Endothelial cell of umbilical vein (primary cell): Measurements from ENCODE around the gene DIP2B. TPM values are rescaled to one million over a fixed set of nuclear protein-coding genes. Genes with fewer than 3 reads are reported as not detected.

Experiments used
- BruUV-seq: library from RNA; stranded (reverse); fragments of 400-500 nt; replicated peaks from 2 replicates; lab custom pipeline; 2021; lab: Mats Ljungman, UMichigan
- CTCF ChIA-PET: fragments of 300-600, 350-600 bp; sonication (Branson Sonifier 250); formaldehyde crosslinking; loops from one replicate; lab custom pipeline; 2021; ENCODE audit warnings: antibody characterized with exemption, inconsistent platforms; lab: Charles Lee
- POLR2A ChIA-PET: fragments of 300-600, 350-600 bp; sonication (Branson Sonifier 250); formaldehyde crosslinking; loops from one replicate; lab custom pipeline; 2021; ENCODE audit warnings: antibody characterized with exemption, inconsistent platforms; lab: Charles Lee
- DNase-seq: peaks from one replicate; pipeline ENCODE4 v3.0.0-alpha.2; 2011; ENCODE audit warnings: low read depth, low spot score
- FAIRE-seq: peaks from 2 replicates; lab custom pipeline; 2011; peaks lifted over from hg19 to GRCh38; lab: Jason Lieb, UNC
- H2AFZ ChIP-seq: 2 replicates; pipeline ENCODE4 v1.6.0; 2012; ENCODE audit warnings: low read depth, low read length, control low read depth, inconsistent platforms
- H3K27ac ChIP-seq: 2 replicates; pipeline ENCODE4 v1.5.1; 2011; ENCODE audit warnings: low read depth, mild to moderate bottlenecking, control low read depth, low read length, moderate library complexity; ENCODE audit not compliant: insufficient read depth
- H3K27me3 ChIP-seq, 2 experiments: 2 replicates each; pipeline versions ENCODE4 v1.6.0 to v1.6.1; 2011; ENCODE audit warnings: low read length in 2 of 2, mixed read lengths in 1 of 2; ENCODE audit not compliant: control insufficient read depth in 2 of 2, insufficient read depth in 2 of 2
- H3K36me3 ChIP-seq, 2 experiments: 2 replicates in 1 of 2; 3 replicates in 1 of 2; pipeline ENCODE4 v1.5.1; 2011; ENCODE audit warnings: low read length in 2 of 2, mild to moderate bottlenecking in 1 of 2, moderate library complexity in 1 of 2; ENCODE audit not compliant: control insufficient read depth in 2 of 2, insufficient read depth in 2 of 2; ENCODE audit errors: extremely low read depth in 1 of 2
- H3K4me1 ChIP-seq: 3 replicates; pipeline ENCODE4 v1.5.1; 2011; ENCODE audit warnings: mild to moderate bottlenecking, low read length; ENCODE audit not compliant: control insufficient read depth, insufficient read depth; ENCODE audit errors: extremely low read depth
- H3K4me2 ChIP-seq: 2 replicates; pipeline ENCODE4 v1.6.1; 2011; ENCODE audit warnings: low read length, control low read depth, mixed read lengths; ENCODE audit not compliant: insufficient read depth
- H3K4me3 ChIP-seq, 3 experiments: fragments of 200-600 bp in 1 of 3; sonication (generic), shearing (Covaris generic) in 1 of 3; replicated peaks in 1 of 3; 2 replicates each; pipeline ENCODE4 v1.5.1; 2011 to 2016; ENCODE audit warnings: control low read depth in 3 of 3, low read length in 3 of 3, mild to moderate bottlenecking in 2 of 3, inconsistent platforms in 1 of 3, low read depth in 1 of 3, moderate library complexity in 1 of 3; ENCODE audit not compliant: insufficient read depth in 1 of 3
- H3K79me2 ChIP-seq: 2 replicates; pipeline ENCODE4 v1.6.0; 2012; ENCODE audit warnings: low read length, inconsistent platforms; ENCODE audit not compliant: control insufficient read depth, insufficient read depth
- H3K9ac ChIP-seq: replicated peaks from 2 replicates; pipeline ENCODE3; 2011; ENCODE audit warnings: low read length, control low read depth; ENCODE audit not compliant: insufficient read depth; ENCODE audit errors: extremely low read depth
- H3K9me1 ChIP-seq: replicated peaks from 3 replicates; pipeline ENCODE4 v1.6.0; 2011; ENCODE audit warnings: mild to moderate bottlenecking, low read length; ENCODE audit not compliant: control insufficient read depth, insufficient read depth; ENCODE audit errors: extremely low read depth
- H3K9me3 ChIP-seq: replicated peaks from 2 replicates; pipeline ENCODE4 v1.5.1; 2012; ENCODE audit warnings: low read length, inconsistent platforms; ENCODE audit not compliant: control insufficient read depth, insufficient read depth
- H4K20me1 ChIP-seq: replicated peaks from 2 replicates; pipeline ENCODE3; 2011; ENCODE audit warnings: mild to moderate bottlenecking, low read length; ENCODE audit not compliant: control insufficient read depth, insufficient read depth; ENCODE audit errors: extremely low read depth
- CTCF ChIP-seq, 2 donors: IDR thresholded peaks; 1 replicate in 1 of 2; 2 replicates in 1 of 2; pipeline ENCODE4 v1.5.1; 2011; ENCODE audit warnings: low read length in 2 of 2, mild to moderate bottlenecking in 2 of 2, moderate library complexity in 2 of 2, control low read depth in 1 of 2, inconsistent platforms in 1 of 2, low read depth in 1 of 2; ENCODE audit not compliant: insufficient read depth in 1 of 2; ENCODE audit errors: extremely low read depth in 1 of 2
- EZH2 ChIP-seq: IDR thresholded peaks from 2 replicates; pipeline ENCODE4 v1.6.1; 2012; ENCODE audit warnings: borderline replicate concordance, low read depth, mild to moderate bottlenecking, moderate library complexity, low read length, inconsistent platforms; ENCODE audit not compliant: severe bottlenecking
- FOS ChIP-seq: IDR thresholded peaks from 2 replicates; pipeline ENCODE4 v1.6.1; 2011; ENCODE audit warnings: mild to moderate bottlenecking, low read length, moderate library complexity, borderline replicate concordance; ENCODE audit not compliant: insufficient read depth
- GATA2 ChIP-seq: IDR thresholded peaks from 2 replicates; pipeline ENCODE4 v1.7.0; 2011; ENCODE audit warnings: low read depth, mild to moderate bottlenecking, moderate library complexity, mixed read lengths, low read length; ENCODE audit not compliant: insufficient read length, insufficient read depth
- JUN ChIP-seq: IDR thresholded peaks from 2 replicates; pipeline ENCODE4 v1.6.1; 2011; ENCODE audit warnings: borderline replicate concordance, low read depth; ENCODE audit not compliant: insufficient read length, insufficient read depth
- MAX ChIP-seq: IDR thresholded peaks from 2 replicates; pipeline ENCODE4 v1.6.1; 2011; ENCODE audit not compliant: insufficient read depth, insufficient read length
- MYC ChIP-seq: IDR thresholded peaks from one replicate; pipeline ENCODE4 v1.6.1; 2011; ENCODE audit warnings: mild to moderate bottlenecking, low read depth, low read length
- POLR2A ChIP-seq: IDR thresholded peaks from 2 replicates; pipeline ENCODE4 v1.6.1; 2012; ENCODE audit warnings: low read depth, mild to moderate bottlenecking, control low read depth, low read length
- POLR2AphosphoS5 ChIP-seq: IDR thresholded peaks from 2 replicates; pipeline ENCODE4 v1.6.1; 2012; ENCODE audit warnings: low read depth, mild to moderate bottlenecking, control low read depth, low read length, moderate library complexity; ENCODE audit not compliant: insufficient read depth
- dilution Hi-C: fragments of 300-500 bp; cut with MboI; formaldehyde crosslinking; loops from one replicate; pipeline ENCODE4 v1.15.0; 2019; ENCODE audit warnings: low sequenced_read_pairs; ENCODE audit not compliant: extremely low pct_ligation_motif_present
- intact Hi-C: fragments of 100-400 bp; cut with micrococcal nuclease; formaldehyde crosslinking; loops from one replicate; pipeline ENCODE4 v1.10.0; 2022
- polyA plus RNA-seq, 4 experiments: library from polyadenylated mRNA; depleted of rRNA in 3 of 4; stranded (reverse) in 3 of 4; unstranded in 1 of 4; fragments of >200 nt; gene quantifications; 2 replicates each; pipeline versions ENCODE4 v1.2.1 to v1.2.3, GENCODE V29; 2011 to 2012; ENCODE audit warnings: missing spikeins in 1 of 4
- total RNA-seq: library from RNA; stranded (reverse); gene quantifications from 2 replicates; pipeline ENCODE4 v1.2.3, GENCODE V29; 2021

Gene DIP2B
- total and polyA plus RNA-seq, 2 donors (not counting 3 experiments of a cell fraction or from before 2014, with no cell fraction given): 14.5 to 28.0 TPM

GRCh38 chr12:50715174-50715573 is 210.4 kb downstream of the DIP2B start:
- no peaks in the 10 kb centered on the region for H3K79me2 ChIP-seq
- TF ChIP-seq FOS (no peak), POLR2A (no peak), CTCF (IDR thresholded peaks at IDR 0.05; ENCODE audit: extremely low read depth in 1 of 2, insufficient read depth in 1 of 2, low read depth in 1 of 2, low read length in 2 of 2) (no peak), GATA2 (no peak), MYC (no peak), EZH2 (no peak), MAX (no peak), POLR2AphosphoS5 (no peak), JUN (no peak)
- CTCF ChIA-PET: interaction anchor here (1.2 to 1.4 kb wide), 2 partner anchors 16 to 211 kb away, joined by 4 to 8 read pairs; partner anchors contain the start of gene DIP2B
- no peaks in the 10 kb centered on the region for H4K20me1 ChIP-seq
- intact Hi-C loops (no loop called here), dilution Hi-C loops (no loop called here)
- no peaks in the 10 kb centered on the region for H3K4me1 ChIP-seq
- no peak overlapping the region for H3K27ac ChIP-seq
- H3K9me3 ChIP-seq: no peaks in the 10 kb centered on the region
- no TSS peak for BruUV-seq
- no peak for DNase-seq
- no peak for FAIRE-seq
- H2AFZ ChIP-seq: no peak overlapping the region
- H3K36me3 ChIP-seq: peaks cover 8 to 15% of the 10 kb centered on the region in 2 experiments
- H3K4me2 ChIP-seq: no peak overlapping the region
- POLR2A ChIA-PET: no interaction called here
- no peaks in the 10 kb centered on the region for H3K9me1 ChIP-seq
- no peak overlapping the region for H3K9ac ChIP-seq
- no peaks in the 10 kb centered on the region for H3K27me3 ChIP-seq
- no peak overlapping the region for H3K4me3 ChIP-seq
